Suprapubic skin (tissue), 3 donors: ENCODE results near the gene NABP2.

Experiments used
- CTCF ChIP-seq, 2 donors: fragments of 200-600 bp in 1 of 2; fragments of 450-650 bp in 1 of 2; sonication (generic) in 1 of 2; IDR thresholded peaks; one replicate each; pipeline ENCODE4 v1.5.1; 2016 to 2019; ENCODE audit warnings: antibody characterized with exemption in 2 of 2, mild to moderate bottlenecking in 1 of 2, moderate library complexity in 1 of 2
- POLR2A ChIP-seq, 2 donors: fragments of 450-650 bp; IDR thresholded peaks; one replicate each; pipeline ENCODE4 v1.6.1; 2017; ENCODE audit warnings: antibody characterized with exemption in 2 of 2, mild to moderate bottlenecking in 2 of 2, moderate library complexity in 2 of 2

- no peak for TF ChIP-seq CTCF (IDR thresholded peaks at IDR 0.05)
- no peak for TF ChIP-seq POLR2A (IDR thresholded peaks at IDR 0.05)
Measured at GRCh38 chr12:56260380-56260779, 36.2 kb downstream of the NABP2 start.
